ENCODE data around the gene FCAMR. TPM values are rescaled to one million over a fixed set of nuclear protein-coding genes. Genes with fewer than 3 reads are reported as not detected.
A peak's percentile ranks its signal among the peaks of the same experiment; 100 is the strongest.

The FCAMR gene
- total RNA-seq, 2 experiments from 2014 or later = not detected

DNA sequence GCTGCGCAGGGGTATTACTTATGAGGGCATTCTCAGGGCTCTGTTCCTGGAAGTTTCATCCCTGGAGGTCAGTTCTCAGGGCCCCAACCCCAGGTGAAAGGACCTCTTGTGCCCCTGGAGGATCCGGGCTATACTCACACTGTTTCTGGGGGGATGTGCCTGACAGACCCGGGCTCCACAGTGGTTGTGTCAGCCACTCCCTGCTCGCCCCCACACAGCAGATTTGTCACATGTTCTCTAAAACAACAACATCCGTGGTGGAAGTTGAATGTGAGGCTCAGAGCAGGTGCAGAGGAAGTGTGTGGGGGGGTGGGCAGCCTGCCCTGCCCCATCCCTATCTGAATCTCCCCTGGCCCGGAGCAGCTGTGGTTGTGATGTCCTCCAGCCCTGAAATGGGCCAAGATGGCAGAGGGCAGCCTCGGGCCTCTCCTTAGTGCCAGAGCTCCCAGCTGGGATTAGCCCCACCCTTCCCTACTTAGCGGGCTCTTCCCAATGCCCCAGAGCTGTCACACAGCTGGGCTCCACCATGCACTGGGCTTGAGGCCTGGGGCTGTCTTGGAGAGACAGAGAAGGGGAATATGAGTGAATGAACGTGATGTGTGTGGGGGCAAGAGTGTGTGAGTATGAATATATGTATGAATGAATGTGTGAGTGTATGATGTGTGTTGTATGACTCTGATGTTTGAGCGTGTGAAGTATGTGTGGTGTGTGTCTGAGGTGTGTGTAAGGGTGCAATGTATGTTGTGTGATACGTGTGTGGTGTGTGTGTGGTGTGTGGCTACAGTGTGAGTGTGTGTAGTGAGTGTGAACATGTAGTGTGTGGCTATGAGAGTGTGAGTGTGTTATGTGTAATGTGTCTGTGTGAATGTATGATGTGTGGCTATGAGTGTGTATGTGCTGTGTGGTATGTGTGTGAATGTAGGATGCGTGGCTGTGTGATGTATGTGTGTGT is 47.0 kb downstream of the FCAMR start:
- intact Hi-C loops (cut with micrococcal nuclease) = no loop called here
- Mint-ChIP-seq H3K4me1 (ENCODE audit: low read depth) (peaks cover 32% of the 10 kb centered on the region), H3K4me3 (no peak overlapping the region), H3K27me3 (no peaks in the 10 kb centered on the region), H3K9me3 (no peaks in the 10 kb centered on the region), H3K27ac (no peak overlapping the region), H3K36me3 (ENCODE audit: low read depth) (peaks cover 20% of the 10 kb centered on the region)
- CTCF ChIA-PET = interaction anchor here (1.5 to 12.9 kb wide), 4 partner anchors 8 to 259 kb away, joined by 6 to 289 read pairs (median 34); partner anchors contain the start of gene IL20
- POLR2A ChIA-PET = interaction anchor here (0.6 to 2.5 kb wide), 5 partner anchors 10 to 207 kb away, joined by 3 to 15 read pairs (median 6); no protein-coding TSS in a partner anchor
- peak; percentile 92 for DNase-seq
- no peak for TF ChIP-seq CTCF (IDR thresholded peaks at IDR 0.05)
- ATAC-seq = peak; percentile 67

DNA sequence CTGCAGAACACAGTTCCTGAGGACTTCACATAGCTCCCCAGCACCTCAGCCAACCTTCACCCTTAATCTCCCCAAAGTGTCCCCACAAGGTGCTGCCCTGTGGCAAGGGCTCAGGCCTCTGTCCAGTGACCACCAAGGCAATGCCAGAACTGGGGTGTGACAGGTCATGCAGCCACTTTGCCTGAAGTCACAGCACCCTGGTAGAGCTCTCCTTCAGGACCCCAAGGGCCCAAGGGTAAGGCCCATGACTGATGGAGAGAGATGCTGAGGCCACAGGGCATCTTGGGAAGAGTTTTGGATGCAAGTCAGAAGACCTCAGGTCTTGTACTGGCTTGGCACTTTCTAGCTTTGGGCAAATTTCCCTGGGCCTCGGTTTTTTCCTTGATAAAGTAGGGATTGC is 47.7 kb downstream of the FCAMR start:
- H3K27ac Mint-ChIP-seq = no peak overlapping the region
- peaks cover 26% of the 10 kb centered on the region for H3K36me3 Mint-ChIP-seq (ENCODE audit: low read depth)
- TF ChIP-seq CTCF (IDR thresholded peaks at IDR 0.05) = no peak
- H3K4me3 Mint-ChIP-seq = no peak overlapping the region
- peaks cover 31% of the 10 kb centered on the region for H3K4me1 Mint-ChIP-seq (ENCODE audit: low read depth)
- H3K27me3 Mint-ChIP-seq = no peaks in the 10 kb centered on the region
- ChIA-PET CTCF (interaction anchor here (1.5 to 12.9 kb wide), 10 partner anchors 8 to 259 kb away, joined by 4 to 289 read pairs (median 8); partner anchors contain the start of gene IL20), POLR2A (interaction anchor here (0.8 to 2.5 kb wide), 6 partner anchors 13 to 399 kb away, joined by 3 to 15 read pairs (median 5); partner anchors contain the start of gene CD55)
- no peak for DNase-seq
- no peaks in the 10 kb centered on the region for H3K9me3 Mint-ChIP-seq
- intact Hi-C loops (cut with micrococcal nuclease) = no loop called here
- ATAC-seq = no peak

- Mint-ChIP-seq H3K27me3 (no peaks in the 10 kb centered on the region), H3K27ac (no peak within 1 kb of the TSS), H3K9me3 (no peaks in the 10 kb centered on the region), H3K4me1 (ENCODE audit: low read depth) (peaks cover 33% of the 10 kb centered on the region), H3K4me3 (no peak within 1 kb of the TSS), H3K36me3 (ENCODE audit: low read depth) (peaks cover 31% of the 10 kb centered on the region)
- ChIA-PET POLR2A (interaction anchor here (0.8 to 2.5 kb wide), 6 partner anchors 8 to 400 kb away, joined by 3 to 15 read pairs (median 6); partner anchors contain the start of gene CD55), CTCF (interaction anchor here (1.0 to 12.9 kb wide), 12 partner anchors 9 to 258 kb away, joined by 3 to 289 read pairs (median 7); partner anchors contain the start of gene IL20)
- DNase-seq (peak; percentile 63), ATAC-seq (no peak)
- no peak for TF ChIP-seq CTCF (IDR thresholded peaks at IDR 0.05)
- intact Hi-C loops (cut with micrococcal nuclease) = no loop called here
Measured at GRCh38 chr1:206921772-206922265, 48.4 kb downstream of the FCAMR start, which contains the start of gene FCMR. Gene FCMR (minus strand): TSS chr1:206921941. CDS start chr1:206921854, 87 bp downstream.

DNA sequence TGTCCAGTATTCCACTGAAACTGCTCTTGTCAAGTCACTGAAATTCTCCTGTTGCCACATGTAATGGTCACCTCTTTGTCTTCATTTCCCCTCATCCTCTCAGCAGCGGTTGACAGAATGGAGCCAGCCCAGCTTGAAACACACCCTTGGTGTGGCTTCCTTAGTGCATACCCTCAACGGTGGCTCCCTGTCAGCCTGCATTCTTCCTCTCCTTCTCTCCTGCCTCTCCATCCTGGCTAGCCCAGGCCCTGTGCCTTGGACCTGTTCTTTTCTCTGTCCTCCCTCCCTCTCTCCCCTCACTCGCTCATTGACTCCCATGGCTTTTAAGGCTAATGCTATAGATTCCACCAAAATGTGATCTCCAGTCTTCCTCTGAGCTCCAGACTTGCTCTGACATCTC is 52.2 kb downstream of the FCAMR start:
- H3K27me3 Mint-ChIP-seq = no peaks in the 10 kb centered on the region
- ATAC-seq (no peak), DNase-seq (no peak)
- ChIA-PET CTCF (interaction anchor here (0.9 to 12.9 kb wide), 16 partner anchors 11 to 260 kb away, joined by 3 to 289 read pairs (median 6); partner anchors contain the start of gene IL20), POLR2A (interaction anchor here (0.6 to 2.9 kb wide), 9 partner anchors 9 to 201 kb away, joined by 3 to 12 read pairs (median 3); no protein-coding TSS in a partner anchor)
- H3K4me3 Mint-ChIP-seq = peak overlapping the region; percentile 75
- intact Hi-C loops (cut with micrococcal nuclease) = no loop called here
- H3K9me3 Mint-ChIP-seq = no peaks in the 10 kb centered on the region
- peak overlapping the region; percentile 89 for H3K27ac Mint-ChIP-seq
- peaks cover 58% of the 10 kb centered on the region for H3K36me3 Mint-ChIP-seq (ENCODE audit: low read depth)
- peaks cover 64% of the 10 kb centered on the region for H3K4me1 Mint-ChIP-seq (ENCODE audit: low read depth)
- no peak for TF ChIP-seq CTCF (IDR thresholded peaks at IDR 0.05)

All from activated CD8-positive, alpha-beta T cell treated with anti-CD3 and anti-CD28 coated beads for 36 hours (primary cell).